GM21529 (cell line): ENCODE results near the gene ARSA.

Experiments used
- ATAC-seq: cut with Tn5 transposase; IDR thresholded peaks from one replicate; pipeline ENCODE4 v1.9.1; 2021; ENCODE audit not compliant: unreplicated experiment

The ARSA gene

DNA sequence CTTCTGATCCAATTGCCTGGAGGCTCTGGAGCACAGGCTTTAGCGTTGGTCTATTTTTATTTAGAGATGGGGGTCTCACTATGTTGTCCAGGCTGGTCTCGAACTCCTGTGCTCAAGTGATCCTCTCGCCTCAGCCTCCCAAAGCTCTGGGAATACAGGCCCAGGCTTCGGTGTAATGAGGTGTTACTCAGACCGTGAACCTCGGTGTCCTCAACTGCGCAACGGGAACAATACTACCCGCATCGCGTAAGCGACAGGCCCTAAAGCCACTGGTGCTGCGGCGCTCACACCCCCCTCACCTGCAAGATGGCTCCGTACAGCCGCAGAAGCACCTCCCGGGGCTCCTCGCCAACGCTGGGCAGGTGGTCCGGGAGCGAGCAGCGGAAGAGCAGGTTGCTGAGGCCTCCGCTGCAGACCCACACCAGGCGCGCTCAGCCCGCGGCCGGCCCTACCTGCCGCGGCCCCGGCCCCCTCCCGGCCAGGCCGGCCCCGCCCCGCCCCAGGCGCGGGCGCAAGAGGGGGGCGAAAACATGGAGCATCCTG, 45.9 kb downstream of the ARSA start:
- no peak for ATAC-seq

DNA sequence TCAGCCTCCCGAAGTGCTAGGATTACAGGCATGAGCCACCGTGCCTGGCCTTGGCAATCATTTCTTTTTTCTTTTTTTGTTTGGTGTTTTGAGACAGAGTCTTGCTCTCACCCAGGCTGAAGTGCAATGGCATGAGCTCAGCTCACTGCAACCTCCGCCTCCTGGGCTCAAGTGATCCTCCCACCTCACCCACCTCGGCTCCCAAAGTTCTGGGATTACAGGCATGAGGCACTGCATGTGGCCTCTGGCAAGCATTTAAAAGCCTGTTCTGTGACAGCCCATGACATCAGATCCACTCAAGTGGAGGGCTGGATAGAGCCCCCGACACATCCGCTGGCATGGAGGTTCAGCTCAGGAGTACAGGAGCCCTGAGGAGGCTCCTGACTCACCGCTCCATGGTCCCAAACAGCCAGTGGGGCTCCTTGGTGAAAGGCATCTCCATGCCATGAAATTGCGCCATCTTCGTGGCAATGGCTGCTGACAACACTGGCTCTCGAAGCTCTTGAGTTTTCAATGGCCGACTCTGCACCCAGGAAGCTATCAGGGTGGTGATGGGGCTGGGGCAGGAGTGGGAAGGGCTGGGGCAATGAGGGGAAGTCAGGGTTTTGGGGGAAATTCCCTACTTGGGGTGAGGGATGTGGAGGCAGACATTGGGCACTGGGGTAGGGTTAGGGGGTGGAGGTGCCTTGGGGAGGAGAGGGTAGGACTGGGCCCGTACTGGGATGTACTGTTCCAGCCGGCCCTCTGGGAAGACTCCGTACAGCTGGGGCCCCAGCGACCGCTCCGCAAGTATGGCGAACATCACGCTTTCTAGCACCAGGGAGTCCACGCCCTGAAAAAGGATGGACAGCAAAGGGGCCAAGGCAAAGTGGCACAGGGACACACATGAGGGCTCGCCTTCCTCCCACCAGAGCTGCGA, 46.7 kb downstream of the ARSA start:
- ATAC-seq: no peak

DNA sequence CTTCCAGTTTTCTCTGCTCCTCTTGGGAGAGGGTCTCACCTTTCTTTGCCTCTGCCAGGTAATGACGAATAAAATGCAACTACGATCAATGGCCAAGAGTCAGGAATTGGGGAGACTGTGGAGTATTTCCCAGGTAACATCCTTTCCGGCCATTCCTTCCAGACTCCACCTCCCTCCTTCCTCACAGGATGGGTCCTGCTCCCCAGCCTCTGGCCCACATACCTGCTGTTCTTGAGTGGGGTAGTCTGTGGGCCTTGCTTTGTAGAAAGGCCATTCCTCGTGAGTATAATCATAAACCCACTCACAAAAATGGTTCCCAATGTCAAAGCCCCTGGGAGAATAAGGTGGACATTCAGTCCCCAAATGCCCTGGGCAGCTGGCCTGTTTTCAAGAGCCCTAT, 48.2 kb downstream of the ARSA start:
- no peak for ATAC-seq

DNA sequence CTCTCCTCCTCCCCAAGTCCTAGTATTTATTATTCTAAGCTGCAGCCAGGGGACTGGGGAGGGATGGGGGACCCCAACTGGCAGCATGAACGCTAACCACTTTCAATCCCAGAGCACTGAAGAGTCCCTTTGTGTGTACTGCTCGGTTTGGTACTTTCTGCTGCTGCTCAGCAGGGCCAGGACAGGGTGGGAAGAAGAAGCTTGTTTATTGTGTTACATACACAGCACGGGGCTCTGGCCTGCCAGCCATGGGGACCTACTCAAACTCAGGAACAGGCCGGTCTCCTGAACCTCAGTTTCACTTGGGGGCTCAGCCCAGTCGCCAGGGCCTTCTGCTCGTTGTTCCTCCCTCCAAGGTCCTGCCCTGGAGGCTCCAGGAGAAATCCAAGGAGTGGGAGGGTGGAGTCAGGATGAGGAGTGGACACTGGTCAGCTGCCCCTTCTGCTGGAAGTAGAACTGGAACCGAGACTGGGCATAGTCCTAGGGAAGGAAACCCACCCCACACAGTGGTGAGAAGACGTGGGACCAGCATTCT, 49.1 kb downstream of the ARSA start:
- ATAC-seq: no peak

DNA sequence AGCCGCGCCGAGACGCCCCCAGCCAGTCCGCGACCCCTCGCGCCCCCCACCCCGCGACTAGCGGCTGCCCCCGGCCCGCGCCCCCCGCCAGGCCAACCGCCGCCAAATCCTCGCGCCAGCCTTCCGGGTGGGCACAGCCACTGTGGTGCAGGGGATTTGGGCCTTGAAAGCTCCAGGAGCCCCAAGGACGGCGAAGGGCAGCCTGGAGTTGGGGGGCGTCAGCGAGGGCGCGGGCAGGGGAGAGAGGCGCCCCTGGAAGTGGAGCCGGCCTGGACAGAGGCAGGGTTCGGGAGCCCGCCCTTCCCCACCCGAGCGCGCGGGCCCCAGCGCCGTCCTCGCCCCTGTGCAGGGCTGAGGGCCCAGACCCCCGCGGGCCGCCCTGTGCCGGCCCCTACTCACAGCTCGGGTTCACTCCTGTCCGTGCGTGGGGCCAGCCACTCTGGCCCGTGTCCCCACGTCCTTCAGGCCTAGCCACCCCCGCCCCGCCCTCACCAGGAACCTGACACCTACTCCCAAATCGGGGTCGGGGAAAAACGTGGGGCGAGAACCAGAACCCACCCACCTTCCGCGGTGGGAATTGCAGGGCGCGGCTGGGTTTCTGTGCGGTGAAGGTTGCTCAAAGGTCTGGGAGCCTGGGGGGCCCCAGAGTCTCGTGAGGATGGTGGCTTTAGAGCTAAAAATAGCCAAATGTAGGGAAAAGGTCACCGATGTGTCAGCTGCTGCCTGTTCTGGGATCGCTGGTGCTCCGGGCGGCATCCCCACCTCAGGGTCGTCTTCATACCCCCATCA, 49.8 kb downstream of the ARSA start, which contains the start of gene CPT1B:
CPT1B (minus strand) TSS at position 441 of the 789 bp plus-strand sequence. CDS start 512 bp downstream, outside the sequence.
- ATAC-seq: no peak

DNA sequence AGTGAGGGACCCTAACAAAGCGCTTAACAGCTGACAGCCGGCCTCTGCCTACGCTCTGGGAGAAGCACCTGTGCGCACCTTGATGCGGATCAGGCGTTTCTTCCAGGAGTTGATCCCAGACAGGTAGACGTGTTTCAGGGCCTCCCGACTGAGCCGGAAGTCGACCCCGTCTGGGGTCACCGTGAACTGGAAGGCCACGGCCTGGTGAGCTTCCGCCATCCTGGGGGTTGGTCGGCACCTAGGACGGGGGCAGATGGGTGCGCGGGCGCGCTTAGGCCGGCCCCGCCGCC, 50.3 kb downstream of the ARSA start:
- ATAC-seq: no peak

DNA sequence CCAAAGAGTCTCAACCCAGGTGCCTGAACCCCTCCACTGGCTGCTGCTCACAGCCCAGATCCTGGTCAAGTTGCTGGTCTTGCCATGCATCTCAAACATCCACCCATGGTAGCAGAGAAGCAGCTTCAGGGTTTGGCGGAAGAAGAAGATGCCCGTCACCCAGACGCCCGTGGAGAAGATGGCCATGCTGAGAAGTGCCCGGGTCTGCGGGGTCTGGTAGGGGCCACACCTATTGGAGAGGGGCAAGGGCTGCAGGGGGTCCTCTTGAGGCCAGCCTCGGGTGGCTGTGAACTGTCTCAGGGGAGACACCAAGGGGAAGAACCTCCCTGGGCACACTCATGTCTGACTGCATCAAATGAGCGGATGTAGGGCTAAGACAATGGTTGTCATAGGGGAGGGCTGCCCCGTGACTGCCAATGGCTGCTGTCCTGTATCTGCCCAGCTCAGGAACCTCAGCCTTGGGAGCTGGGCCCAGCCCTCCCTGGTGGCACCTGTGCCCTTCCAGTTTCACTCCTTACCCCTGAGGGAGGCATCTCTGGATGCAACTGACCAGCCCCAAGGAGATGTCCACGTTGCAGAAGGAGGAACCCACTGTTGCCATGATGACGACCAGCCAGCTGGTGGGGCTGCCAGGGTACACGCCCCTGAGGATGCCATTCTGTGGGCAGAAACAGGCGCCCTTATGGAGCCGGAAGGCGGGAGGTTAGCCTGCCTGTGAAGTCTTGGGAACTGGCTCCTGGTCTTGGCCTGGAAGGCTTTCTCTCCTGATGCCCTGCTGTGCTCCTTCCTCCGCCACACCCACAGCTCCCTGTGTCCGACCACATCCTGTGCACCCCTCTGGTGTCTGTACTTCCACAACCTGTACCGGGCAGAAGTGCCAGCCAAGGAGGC, 50.9 kb downstream of the ARSA start:
- ATAC-seq: no peak

DNA sequence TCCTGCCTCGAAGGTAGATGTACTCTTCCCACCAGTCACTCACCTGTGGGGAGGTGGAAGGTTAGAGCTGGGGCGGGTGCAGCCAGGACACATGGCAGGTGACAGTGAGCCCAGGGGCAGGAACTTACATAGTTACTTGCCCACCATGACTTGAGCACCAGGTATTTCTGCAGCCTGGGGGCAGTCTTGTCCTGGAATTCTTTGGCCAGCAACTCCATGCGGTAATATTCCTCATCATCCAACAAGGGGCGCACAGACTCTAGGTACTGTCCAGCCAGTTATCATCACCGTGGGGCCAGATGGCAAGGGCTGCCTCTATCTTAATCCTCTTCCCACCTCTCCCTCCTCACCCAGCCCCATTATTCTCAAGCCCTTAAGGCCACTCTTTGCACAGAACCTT, 51.9 kb downstream of the ARSA start:
- ATAC-seq: no peak

DNA sequence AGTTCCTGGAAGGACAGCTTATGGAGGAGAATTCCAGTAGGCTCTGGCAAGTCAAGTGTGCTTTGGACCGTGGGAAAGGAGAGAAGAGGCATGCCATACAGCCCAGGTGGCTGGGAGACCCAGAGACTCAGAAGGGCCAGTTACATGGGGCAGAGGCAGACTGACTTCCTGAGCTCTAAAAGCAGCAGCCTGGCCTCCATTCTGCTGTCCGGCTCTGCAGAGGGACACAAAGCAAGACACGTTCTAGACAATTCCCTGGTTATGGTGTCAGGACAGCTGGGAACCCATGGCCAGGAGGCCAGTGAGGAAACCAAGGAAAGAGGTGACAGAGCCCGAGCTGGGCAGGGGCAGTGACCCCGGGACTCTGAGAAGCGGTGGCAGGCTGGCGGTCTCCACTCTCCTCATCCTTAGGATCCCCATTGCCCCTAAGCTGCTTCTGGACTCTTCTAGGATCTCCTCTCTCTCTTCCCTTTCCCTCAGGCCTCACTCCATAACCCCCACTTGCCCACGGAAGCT, 52.5 kb downstream of the ARSA start:
- ATAC-seq: no peak
